ENCODE results near the gene STARD5.

DNA sequence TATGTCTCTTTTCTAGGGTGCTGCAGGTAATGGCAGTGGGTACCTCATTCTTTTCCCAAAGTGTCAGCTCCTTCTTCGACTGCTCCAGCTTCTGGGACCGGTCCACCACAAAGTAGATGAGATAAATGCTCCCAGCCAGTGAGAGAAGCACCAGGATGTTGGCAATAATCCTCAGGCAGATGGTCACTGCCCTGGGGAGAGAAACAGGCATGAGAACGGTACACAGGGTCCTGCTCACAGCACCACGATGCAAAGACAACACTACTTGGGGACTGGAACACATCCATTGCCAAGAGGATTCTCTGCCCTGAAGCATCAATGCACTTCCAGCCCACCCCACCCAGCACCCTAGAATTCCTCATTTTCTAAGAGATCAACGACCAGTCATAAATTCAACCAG, 27.7 kb upstream of the STARD5 start:
- TF ChIP-seq, protein P1, sequence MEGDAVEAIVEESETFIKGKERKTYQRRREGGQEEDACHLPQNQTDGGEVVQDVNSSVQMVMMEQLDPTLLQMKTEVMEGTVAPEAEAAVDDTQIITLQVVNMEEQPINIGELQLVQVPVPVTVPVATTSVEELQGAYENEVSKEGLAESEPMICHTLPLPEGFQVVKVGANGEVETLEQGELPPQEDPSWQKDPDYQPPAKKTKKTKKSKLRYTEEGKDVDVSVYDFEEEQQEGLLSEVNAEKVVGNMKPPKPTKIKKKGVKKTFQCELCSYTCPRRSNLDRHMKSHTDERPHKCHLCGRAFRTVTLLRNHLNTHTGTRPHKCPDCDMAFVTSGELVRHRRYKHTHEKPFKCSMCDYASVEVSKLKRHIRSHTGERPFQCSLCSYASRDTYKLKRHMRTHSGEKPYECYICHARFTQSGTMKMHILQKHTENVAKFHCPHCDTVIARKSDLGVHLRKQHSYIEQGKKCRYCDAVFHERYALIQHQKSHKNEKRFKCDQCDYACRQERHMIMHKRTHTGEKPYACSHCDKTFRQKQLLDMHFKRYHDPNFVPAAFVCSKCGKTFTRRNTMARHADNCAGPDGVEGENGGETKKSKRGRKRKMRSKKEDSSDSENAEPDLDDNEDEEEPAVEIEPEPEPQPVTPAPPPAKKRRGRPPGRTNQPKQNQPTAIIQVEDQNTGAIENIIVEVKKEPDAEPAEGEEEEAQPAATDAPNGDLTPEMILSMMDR (conservative IDR thresholded peaks at IDR 0.05; ENCODE audit: low read length), result no peak
- no peak for TF ChIP-seq EZH2phosphoT487 (IDR thresholded peaks at IDR 0.05; ENCODE audit: borderline replicate concordance, low read depth, low read length)
